Fibroblast of lung (primary cell): ENCODE measurements around the gene SLAIN1. TPM values are rescaled to one million over a fixed set of nuclear protein-coding genes. Genes with fewer than 3 reads are reported as not detected.

Experiments
- DNase-seq, 2 donors: peaks; one replicate each; pipeline versions ENCODE4 v3.0.0 to v3.0.0-alpha.2; 2010; ENCODE audit warnings: low read depth in 2 of 2
- H2AFZ ChIP-seq: 2 replicates; pipeline ENCODE4 v1.5.1; 2012; ENCODE audit warnings: low read length, control low read depth, inconsistent platforms
- H3K27ac ChIP-seq: 2 replicates; pipeline ENCODE4 v1.5.1; 2011; ENCODE audit warnings: low read length, control low read depth; ENCODE audit not compliant: insufficient read depth
- H3K27me3 ChIP-seq: 2 replicates; pipeline ENCODE4 v1.5.1; 2011; ENCODE audit warnings: mild to moderate bottlenecking, low read length; ENCODE audit not compliant: control insufficient read depth, insufficient read depth
- H3K36me3 ChIP-seq: 2 replicates; pipeline ENCODE4 v1.5.1; 2011; ENCODE audit warnings: low read length; ENCODE audit not compliant: control insufficient read depth, insufficient read depth
- H3K4me1 ChIP-seq: 2 replicates; pipeline ENCODE4 v1.5.1; 2011; ENCODE audit warnings: low read length; ENCODE audit not compliant: control insufficient read depth, insufficient read depth; ENCODE audit errors: extremely low read depth
- H3K4me2 ChIP-seq: 2 replicates; pipeline ENCODE4 v1.5.1; 2011; ENCODE audit warnings: low read length, control low read depth; ENCODE audit not compliant: insufficient read depth; ENCODE audit errors: extremely low read depth
- H3K4me3 ChIP-seq, 4 experiments: fragments of 200-600 bp in 1 of 4; sonication (generic) in 1 of 4; replicated peaks in 1 of 4; 2 replicates each; pipeline ENCODE4 v1.5.1; 2011 to 2016; ENCODE audit warnings: low read length in 4 of 4, low read depth in 3 of 4, mild to moderate bottlenecking in 3 of 4, control low read depth in 2 of 4, inconsistent platforms in 1 of 4, mixed read lengths in 1 of 4; ENCODE audit not compliant: insufficient read depth in 1 of 4; ENCODE audit errors: control extremely low read depth in 1 of 4
- H3K79me2 ChIP-seq: 2 replicates; pipeline ENCODE4 v1.5.1; 2012; ENCODE audit warnings: mild to moderate bottlenecking, low read length, inconsistent platforms; ENCODE audit not compliant: control insufficient read depth, insufficient read depth
- H3K9ac ChIP-seq: 2 replicates; pipeline ENCODE4 v1.5.1; 2011; ENCODE audit warnings: mild to moderate bottlenecking, low read length, control low read depth; ENCODE audit not compliant: insufficient read depth
- H3K9me3 ChIP-seq: 2 replicates; pipeline ENCODE4 v1.5.1; 2012; ENCODE audit warnings: low read depth, low read length; ENCODE audit not compliant: control insufficient read depth, insufficient read depth
- H4K20me1 ChIP-seq: 2 replicates; pipeline ENCODE4 v1.5.1; 2011; ENCODE audit warnings: low read length; ENCODE audit not compliant: control insufficient read depth, insufficient read depth; ENCODE audit errors: extremely low read depth
- EZH2 ChIP-seq: IDR thresholded peaks from 2 replicates; pipeline ENCODE4 v1.5.1; 2012; ENCODE audit warnings: low read length, control low read depth, mild to moderate bottlenecking; ENCODE audit errors: missing control alignments
- polyA plus RNA-seq, 2 donors: library from polyadenylated mRNA; depleted of rRNA in 1 of 2; stranded (reverse) in 1 of 2; unstranded in 1 of 2; fragments of >200 nt; gene quantifications; 2 replicates each; pipeline ENCODE4 v1.2.1, GENCODE V29; 2011 to 2012; ENCODE audit warnings: missing spikeins in 1 of 2
- total RNA-seq: library from RNA; depleted of rRNA; stranded (reverse); fragments of >200 nt; gene quantifications from 2 replicates; pipeline ENCODE4 v1.2.1, GENCODE V29; 2014
- TF ChIP-seq, protein P1 (sequence below), 2 donors: IDR thresholded peaks in 1 of 2; conservative IDR thresholded peaks in 1 of 2; 1 replicate in 1 of 2; 2 replicates in 1 of 2; pipeline ENCODE4 v1.5.1; 2011 to 2012; ENCODE audit warnings: low read length in 2 of 2, control low read depth in 1 of 2, inconsistent platforms in 1 of 2, low read depth in 1 of 2, mild to moderate bottlenecking in 1 of 2

Gene SLAIN1
- total and polyA plus RNA-seq, 2 donors (not counting 1 experiment from before 2014, with no cell fraction given): 0.54 to 2.6 TPM

GRCh38 chr13:77725071-77725470 is 27.6 kb downstream of the SLAIN1 start:
- no peak overlapping the region for H3K9ac ChIP-seq
- no peaks in the 10 kb centered on the region for H3K9me3 ChIP-seq
- no peaks in the 10 kb centered on the region for H3K79me2 ChIP-seq
- no peaks in the 10 kb centered on the region for H3K4me1 ChIP-seq
- DNase-seq: no peak
- no peak overlapping the region for H3K4me2 ChIP-seq
- no peak overlapping the region for H2AFZ ChIP-seq
- H3K27ac ChIP-seq: no peak overlapping the region
- no peaks in the 10 kb centered on the region for H3K36me3 ChIP-seq
- no peak overlapping the region for H3K4me3 ChIP-seq
- TF ChIP-seq, protein P1, sequence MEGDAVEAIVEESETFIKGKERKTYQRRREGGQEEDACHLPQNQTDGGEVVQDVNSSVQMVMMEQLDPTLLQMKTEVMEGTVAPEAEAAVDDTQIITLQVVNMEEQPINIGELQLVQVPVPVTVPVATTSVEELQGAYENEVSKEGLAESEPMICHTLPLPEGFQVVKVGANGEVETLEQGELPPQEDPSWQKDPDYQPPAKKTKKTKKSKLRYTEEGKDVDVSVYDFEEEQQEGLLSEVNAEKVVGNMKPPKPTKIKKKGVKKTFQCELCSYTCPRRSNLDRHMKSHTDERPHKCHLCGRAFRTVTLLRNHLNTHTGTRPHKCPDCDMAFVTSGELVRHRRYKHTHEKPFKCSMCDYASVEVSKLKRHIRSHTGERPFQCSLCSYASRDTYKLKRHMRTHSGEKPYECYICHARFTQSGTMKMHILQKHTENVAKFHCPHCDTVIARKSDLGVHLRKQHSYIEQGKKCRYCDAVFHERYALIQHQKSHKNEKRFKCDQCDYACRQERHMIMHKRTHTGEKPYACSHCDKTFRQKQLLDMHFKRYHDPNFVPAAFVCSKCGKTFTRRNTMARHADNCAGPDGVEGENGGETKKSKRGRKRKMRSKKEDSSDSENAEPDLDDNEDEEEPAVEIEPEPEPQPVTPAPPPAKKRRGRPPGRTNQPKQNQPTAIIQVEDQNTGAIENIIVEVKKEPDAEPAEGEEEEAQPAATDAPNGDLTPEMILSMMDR (conservative IDR thresholded peaks at IDR 0.05 in 1 of 2, IDR thresholded peaks at IDR 0.05 in 1 of 2; ENCODE audit: low read depth in 1 of 2, low read length in 2 of 2): no peak
- TF ChIP-seq EZH2: no peak
- H4K20me1 ChIP-seq: no peaks in the 10 kb centered on the region
- H3K27me3 ChIP-seq: no peaks in the 10 kb centered on the region

DNA sequence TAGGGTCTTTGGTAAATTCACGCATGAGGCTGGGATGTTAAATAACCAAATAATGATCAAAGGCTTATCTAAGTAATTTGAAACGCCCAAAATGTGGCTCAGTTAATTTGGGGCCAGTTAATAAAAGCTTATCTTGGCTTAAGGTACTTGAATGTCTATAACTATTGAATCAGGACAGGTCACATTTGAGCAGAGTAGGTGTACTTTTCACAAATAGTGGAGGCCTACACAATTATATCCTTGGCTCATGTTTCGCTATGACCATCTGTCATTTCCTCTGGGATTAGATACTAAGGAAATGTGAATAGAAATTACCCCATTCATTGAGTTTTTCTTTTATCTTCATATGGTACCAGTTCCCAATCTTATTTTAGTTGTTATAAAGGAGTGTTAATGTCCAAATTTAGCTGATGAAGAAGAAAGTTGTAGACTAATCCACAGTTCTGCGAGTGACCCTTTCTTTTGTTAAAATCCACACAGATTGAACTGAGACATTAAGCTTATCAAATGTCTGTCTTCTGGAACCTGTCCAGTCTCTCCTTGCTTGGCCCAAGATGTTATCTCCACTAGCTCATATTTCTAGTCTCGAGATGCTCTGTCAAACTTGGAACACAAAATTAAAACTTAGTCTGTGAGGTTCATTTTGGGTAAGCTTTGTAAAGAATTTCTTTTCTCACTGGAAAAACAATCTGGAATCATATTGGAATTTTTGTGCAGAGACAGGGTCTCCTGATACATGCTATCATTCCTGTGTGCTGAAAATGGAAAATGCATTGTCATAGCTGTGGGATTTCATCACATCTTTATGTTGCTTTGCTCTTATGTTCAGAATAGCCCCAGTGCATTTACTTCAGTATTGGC is 31.0 kb downstream of the SLAIN1 start:
- Histone ChIP-seq H3K9ac (no peak overlapping the region), H3K79me2 (no peaks in the 10 kb centered on the region), H3K36me3 (no peaks in the 10 kb centered on the region), H4K20me1 (no peaks in the 10 kb centered on the region), H3K4me3 (no peak overlapping the region), H3K27me3 (no peaks in the 10 kb centered on the region), H3K4me1 (no peaks in the 10 kb centered on the region), H3K27ac (no peak overlapping the region), H2AFZ (no peak overlapping the region), H3K4me2 (no peak overlapping the region), H3K9me3 (no peaks in the 10 kb centered on the region)
- TF ChIP-seq, protein P1 (conservative IDR thresholded peaks at IDR 0.05 in 1 of 2, IDR thresholded peaks at IDR 0.05 in 1 of 2; ENCODE audit: low read depth in 1 of 2, low read length in 2 of 2): no peak
- no peak for TF ChIP-seq EZH2
- peak in 1 of 2 donors; percentile 1 for DNase-seq

DNA sequence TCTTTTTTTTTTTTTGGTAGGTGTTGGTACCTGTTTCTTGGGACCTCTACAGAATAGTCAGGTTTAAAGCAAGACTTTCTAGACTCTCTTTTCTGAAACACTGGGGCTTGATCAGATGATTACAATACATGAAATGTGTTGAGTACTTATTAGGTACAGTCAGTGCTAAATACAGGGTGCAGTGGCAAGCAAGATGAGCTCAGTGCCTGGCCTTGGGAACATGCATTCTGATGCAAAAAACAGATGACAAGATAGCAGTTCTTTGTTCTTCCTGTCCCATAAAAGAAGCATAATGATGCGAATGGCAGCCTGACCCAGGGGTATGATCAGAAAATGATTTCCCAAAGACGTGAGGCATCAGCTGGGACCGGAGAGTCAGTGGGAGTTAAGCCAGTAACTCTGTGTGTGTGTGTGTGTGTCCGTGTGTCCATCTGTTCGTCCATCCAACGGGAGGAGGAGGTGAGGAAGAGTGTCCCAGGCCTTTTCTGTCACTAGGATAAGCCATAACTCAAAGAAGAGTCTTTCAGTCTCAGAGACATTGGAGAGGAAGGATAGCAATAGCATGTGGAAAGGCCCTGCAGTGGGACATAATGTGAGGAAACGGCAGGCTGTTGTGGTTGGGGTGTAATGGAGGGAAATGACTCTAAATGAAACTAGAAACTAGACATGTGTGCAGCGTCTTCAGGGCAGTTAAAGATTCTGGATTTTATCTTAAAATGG is 32.2 kb downstream of the SLAIN1 start:
- no peak overlapping the region for H3K4me3 ChIP-seq
- no peak overlapping the region for H3K4me2 ChIP-seq
- H3K27ac ChIP-seq: no peak overlapping the region
- DNase-seq: no peak
- no peak overlapping the region for H3K9ac ChIP-seq
- no peak overlapping the region for H2AFZ ChIP-seq
- no peaks in the 10 kb centered on the region for H3K9me3 ChIP-seq
- TF ChIP-seq EZH2: no peak
- TF ChIP-seq, protein P1 (conservative IDR thresholded peaks at IDR 0.05 in 1 of 2, IDR thresholded peaks at IDR 0.05 in 1 of 2; ENCODE audit: low read depth in 1 of 2, low read length in 2 of 2): no peak
- H3K79me2 ChIP-seq: no peaks in the 10 kb centered on the region
- no peaks in the 10 kb centered on the region for H4K20me1 ChIP-seq
- H3K27me3 ChIP-seq: no peaks in the 10 kb centered on the region
- no peaks in the 10 kb centered on the region for H3K4me1 ChIP-seq
- no peaks in the 10 kb centered on the region for H3K36me3 ChIP-seq
